NCI-H187 (cell line): Measurements from ENCODE around the gene TRAF3.

Experiments
- DNase-seq, 2 experiments: peaks; one replicate each; lab custom pipeline; 2025; lab: John Stamatoyannopoulos, UW

The TRAF3 gene, protein sequence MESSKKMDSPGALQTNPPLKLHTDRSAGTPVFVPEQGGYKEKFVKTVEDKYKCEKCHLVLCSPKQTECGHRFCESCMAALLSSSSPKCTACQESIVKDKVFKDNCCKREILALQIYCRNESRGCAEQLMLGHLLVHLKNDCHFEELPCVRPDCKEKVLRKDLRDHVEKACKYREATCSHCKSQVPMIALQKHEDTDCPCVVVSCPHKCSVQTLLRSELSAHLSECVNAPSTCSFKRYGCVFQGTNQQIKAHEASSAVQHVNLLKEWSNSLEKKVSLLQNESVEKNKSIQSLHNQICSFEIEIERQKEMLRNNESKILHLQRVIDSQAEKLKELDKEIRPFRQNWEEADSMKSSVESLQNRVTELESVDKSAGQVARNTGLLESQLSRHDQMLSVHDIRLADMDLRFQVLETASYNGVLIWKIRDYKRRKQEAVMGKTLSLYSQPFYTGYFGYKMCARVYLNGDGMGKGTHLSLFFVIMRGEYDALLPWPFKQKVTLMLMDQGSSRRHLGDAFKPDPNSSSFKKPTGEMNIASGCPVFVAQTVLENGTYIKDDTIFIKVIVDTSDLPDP

DNA sequence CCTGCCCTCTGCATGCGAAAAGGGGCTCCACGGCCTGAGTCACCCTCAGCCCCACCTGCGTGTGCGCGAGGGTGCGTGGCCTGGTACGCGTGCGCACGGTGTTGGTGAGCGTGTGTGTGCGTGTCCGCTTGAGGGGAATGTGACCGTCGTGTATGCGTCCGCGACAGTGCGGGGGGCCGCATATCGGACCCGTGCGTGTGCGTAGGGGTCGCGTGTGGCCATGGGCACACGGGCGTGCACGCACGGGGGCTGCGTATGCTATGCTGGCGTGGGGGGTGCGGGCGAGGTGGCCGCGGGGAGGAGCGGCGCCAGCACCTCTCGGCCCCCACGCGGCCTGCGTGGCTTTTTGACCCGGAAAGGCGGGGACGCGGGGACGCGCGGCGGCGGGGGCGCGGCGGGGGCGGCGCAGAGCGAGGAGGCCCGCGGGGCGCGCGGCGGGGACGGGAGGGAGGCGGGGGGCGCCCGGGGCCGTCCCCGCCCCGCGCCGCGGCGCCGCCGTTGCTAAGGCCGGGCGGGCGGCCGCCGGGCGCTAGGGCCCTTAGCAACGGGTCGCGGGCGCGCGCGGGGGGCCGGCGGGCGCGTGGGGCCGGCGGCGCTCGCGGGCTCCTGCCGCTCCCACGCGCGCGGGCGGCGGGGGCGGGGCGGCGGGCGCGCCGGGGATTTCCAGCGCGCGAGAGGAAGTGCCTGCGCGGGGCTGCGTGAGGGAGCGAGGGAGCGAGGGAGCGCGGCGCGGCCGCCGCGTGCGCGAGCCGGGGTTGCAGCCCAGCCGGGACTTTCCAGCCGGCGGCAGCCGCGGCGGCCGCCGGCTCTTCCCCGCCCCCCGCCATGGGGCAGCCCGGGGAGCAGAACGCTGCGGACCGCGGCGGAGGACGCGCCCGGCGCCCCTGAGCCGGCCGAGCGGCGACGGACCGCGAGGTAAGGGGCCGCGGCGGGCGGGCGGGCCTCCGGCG is at the start of gene TRAF3:
Gene TRAF3 (plus strand): TSS at position 689 of the 950 bp plus-strand sequence. CDS start 92,753 bp downstream, outside the sequence.
- no peak for DNase-seq

GRCh38 chr14:102728501-102728900 is 48.7 kb upstream of the TRAF3 start:
- no peak for DNase-seq

- DNase-seq, result no peak
Observed at GRCh38 chr14:102729268-102729667, 48.0 kb upstream of the TRAF3 start.

DNA sequence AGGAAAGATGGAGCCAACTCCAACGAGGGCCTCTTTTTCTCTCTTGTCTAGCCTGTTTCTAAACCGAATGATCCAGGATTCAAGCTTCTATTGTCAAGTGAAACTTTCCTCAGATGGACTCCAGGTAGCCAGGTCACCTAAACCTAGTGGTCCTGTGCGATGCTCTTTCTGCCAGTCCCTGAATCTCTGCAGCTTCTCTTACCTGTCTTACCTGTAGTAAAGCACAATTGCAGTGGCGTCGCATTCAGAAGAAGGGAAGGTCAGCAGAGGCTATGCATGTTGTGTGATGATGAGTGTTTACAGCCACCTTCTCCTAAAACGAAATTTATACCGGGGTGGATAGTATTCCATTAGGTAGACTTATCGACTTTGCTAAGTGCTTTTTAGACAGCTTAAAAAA is 47.4 kb upstream of the TRAF3 start:
- no peak for DNase-seq

- DNase-seq, result no peak
Observed at GRCh38 chr14:102731101-102731870, 46.0 kb upstream of the TRAF3 start.

- DNase-seq, result peak; percentile 29 to 46
Observed at GRCh38 chr14:102731871-102732800, 45.1 kb upstream of the TRAF3 start.

DNA sequence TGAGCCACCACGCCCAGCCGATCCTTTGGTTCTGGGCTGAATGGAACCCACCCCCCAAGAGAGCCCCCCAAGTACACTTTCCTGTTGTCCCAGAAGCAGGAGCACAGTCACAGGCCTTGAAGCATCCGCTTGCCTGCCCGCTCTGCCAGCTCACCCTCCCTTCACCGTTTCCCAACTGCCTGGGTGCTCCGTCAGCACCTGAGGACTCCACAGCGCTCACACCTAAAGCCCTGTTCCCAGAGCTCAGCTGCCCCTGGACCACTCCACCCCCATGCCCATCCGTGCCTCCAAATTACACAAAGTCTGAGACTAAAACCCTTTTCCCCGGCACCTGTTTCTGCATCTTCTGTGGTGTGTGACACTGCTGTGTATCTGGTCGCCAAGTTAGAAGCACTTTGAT is 44.3 kb upstream of the TRAF3 start:
- no peak for DNase-seq

- no peak for DNase-seq
Observed at GRCh38 chr14:102733326-102733725, 43.9 kb upstream of the TRAF3 start.

- DNase-seq, result no peak
Observed at GRCh38 chr14:102734436-102734835, 42.8 kb upstream of the TRAF3 start.

DNA sequence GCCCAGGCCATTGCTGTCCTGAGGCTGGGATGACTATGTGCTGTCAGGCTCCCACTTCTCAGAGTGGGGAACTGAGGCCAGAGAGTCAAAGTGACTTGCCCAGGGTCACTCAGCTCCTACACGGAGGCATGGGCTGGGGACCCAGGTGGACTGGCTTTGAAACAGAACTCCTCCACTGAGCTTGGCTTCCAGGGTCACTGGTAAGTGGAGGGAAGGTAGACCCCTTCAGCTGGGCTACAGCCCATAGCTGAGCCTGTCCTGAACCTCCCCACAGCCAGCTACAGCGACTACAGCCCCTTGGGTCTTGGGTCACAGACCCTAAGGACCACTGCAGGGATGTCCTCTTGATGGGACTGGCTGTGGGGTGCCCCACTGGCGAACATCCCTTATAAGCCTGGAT is 40.3 kb upstream of the TRAF3 start:
- no peak for DNase-seq

GRCh38 chr14:102737402-102738372 is 39.6 kb upstream of the TRAF3 start:
- DNase-seq, result no peak

DNA sequence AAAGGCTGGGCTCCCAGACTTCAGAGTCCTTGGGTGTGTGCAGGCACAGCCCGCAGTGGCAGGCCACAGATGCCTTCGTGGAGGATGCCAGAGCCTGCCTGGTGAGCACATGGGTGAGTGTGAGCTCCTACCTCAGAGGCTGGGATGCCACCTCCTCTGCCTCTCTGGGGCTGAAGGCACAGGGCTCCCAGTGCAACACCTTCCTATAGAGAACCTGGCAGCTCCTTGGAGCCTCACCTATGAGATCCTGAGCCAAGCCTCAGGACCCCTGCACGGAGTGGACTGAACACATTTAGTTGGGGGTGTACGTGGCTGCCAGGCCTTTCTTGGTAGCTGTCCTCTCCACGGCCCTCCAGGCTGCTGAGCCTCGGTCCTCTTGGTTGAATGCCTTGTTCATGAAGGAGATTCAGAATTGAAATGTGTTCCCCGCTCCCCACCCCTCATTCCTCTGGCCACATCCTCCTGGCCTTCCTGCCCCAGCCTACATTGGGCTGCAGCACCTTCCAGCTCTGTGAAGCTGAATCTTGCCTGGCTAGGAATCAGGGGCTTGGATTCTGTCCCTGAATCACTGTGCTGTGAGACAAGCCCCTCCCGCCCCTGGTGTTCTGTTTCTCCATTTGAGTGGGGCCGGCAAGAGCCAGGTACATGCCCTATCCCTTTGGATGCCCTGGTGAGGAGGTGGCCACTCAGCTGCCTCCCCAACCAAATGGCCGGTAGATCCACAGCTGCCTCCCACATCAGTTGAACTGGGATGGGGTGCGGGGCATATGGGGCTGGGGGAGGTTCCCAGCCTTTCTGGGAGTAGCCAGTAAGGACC is 38.7 kb upstream of the TRAF3 start:
- DNase-seq, result no peak

- DNase-seq, result no peak
Observed at GRCh38 chr14:102739190-102739469, 38.1 kb upstream of the TRAF3 start.

DNA sequence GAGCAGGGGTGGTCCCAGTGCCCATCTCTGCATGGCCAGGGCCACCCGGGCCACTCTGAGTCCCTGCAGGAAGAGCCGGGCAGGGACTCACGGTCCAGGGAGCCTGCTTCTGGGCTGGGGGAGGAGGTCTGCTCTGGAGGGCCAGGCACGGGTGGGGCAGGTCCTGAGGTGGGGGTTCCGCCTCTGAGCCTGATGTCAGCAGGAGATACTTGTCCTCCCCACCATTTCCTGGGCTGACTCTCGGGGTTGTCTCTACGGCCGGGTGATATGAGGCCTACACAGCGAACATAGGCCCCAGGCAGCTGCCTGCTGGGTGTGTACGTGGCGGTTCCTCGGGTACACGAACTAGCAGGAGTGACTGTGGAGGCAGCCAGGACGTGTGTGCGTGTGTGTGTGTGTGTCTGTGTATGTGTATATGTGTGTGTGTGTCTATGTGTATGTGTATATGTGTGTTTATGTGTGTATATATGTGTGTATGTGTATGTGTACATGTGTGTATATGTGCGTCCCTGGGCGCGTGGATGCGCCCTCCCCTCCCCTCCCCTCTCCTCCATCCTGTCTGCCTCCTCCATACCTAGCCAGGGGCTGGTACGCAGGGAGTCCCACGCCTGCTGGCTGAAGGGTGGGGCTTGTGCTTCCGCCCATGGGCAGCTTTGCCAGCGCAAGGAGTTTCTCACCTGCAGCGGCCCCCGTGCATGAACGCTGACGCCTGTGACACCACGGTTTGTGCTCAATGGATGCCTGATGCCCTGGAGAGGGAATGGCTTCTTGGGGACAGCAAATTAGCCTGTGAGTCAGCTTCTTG is 30.4 kb upstream of the TRAF3 start:
- no peak for DNase-seq

DNA sequence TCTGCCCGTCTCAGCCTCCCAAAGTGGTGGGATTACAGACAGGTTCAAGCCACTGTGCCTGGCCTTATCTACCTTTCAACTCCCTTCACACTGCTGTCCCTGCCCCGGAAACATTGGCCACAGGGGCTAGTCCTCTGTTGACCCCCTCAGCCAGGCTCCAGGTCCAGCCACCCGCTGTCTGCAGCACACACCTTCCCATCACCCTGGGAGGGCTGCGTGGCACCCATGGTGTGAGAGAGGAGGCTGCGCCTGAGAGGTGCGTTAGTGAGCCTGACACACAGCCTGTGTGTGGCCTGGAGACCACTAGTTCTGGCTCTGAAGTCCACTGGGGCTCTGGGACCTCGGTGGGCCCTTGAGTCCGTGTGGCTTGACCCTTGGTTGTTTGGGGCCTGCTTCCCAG is 28.4 kb upstream of the TRAF3 start:
- no peak for DNase-seq

- peak; percentile 52 to 68 for DNase-seq
Observed at GRCh38 chr14:102749393-102750305, 27.6 kb upstream of the TRAF3 start.

- no peak for DNase-seq
Observed at GRCh38 chr14:102750376-102750775, 26.9 kb upstream of the TRAF3 start.
